ENCODE data around the gene PASD1. TPM values are rescaled to one million over a fixed set of nuclear protein-coding genes. Genes with fewer than 3 reads are reported as not detected.
"Not testable (repeated sequence)": the region's sequence is repeated elsewhere in the genome, so short reads cannot be mapped to it uniquely, and the experiment has no call there.

The PASD1 gene
- total RNA-seq, 1 donor from 2014 or later, result not detected

GRCh38 chrX:151570561-151570960, 7.1 kb downstream of the PASD1 start:
- H3K27ac ChIP-seq, result peak overlapping the region; percentile 21
- peak overlapping the region; percentile 11 for H3K4me2 ChIP-seq
- H3K4me1 Mint-ChIP-seq, result peaks cover 2% of the 10 kb centered on the region
- DNase-seq (ENCODE audit: low spot score), result peak; percentile 64
- H3K9ac ChIP-seq, result no peak overlapping the region
- no peak overlapping the region for H3K4me3 Mint-ChIP-seq
- H3K27me3 Mint-ChIP-seq (ENCODE audit: insufficient read depth, low read depth), result no peaks in the 10 kb centered on the region
- H3K27me3 ChIP-seq, result no peaks in the 10 kb centered on the region
- H3K9me3 Mint-ChIP-seq, result peaks cover 2% of the 10 kb centered on the region
- no peaks in the 10 kb centered on the region for H4K20me1 ChIP-seq (ENCODE audit: low read depth)
- TF ChIP-seq EZH2 (IDR thresholded peaks at IDR 0.05), result no peak
- no peak for TF ChIP-seq EZH2phosphoT487 (IDR thresholded peaks at IDR 0.05)
- TF ChIP-seq, protein P1, sequence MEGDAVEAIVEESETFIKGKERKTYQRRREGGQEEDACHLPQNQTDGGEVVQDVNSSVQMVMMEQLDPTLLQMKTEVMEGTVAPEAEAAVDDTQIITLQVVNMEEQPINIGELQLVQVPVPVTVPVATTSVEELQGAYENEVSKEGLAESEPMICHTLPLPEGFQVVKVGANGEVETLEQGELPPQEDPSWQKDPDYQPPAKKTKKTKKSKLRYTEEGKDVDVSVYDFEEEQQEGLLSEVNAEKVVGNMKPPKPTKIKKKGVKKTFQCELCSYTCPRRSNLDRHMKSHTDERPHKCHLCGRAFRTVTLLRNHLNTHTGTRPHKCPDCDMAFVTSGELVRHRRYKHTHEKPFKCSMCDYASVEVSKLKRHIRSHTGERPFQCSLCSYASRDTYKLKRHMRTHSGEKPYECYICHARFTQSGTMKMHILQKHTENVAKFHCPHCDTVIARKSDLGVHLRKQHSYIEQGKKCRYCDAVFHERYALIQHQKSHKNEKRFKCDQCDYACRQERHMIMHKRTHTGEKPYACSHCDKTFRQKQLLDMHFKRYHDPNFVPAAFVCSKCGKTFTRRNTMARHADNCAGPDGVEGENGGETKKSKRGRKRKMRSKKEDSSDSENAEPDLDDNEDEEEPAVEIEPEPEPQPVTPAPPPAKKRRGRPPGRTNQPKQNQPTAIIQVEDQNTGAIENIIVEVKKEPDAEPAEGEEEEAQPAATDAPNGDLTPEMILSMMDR (IDR thresholded peaks at IDR 0.05), result no peak
- H3K9me3 ChIP-seq (ENCODE audit: low read depth), result no peaks in the 10 kb centered on the region
- no peaks in the 10 kb centered on the region for H3K79me2 ChIP-seq (ENCODE audit: low read depth)
- H3K36me3 Mint-ChIP-seq, result no peaks in the 10 kb centered on the region
- no peaks in the 10 kb centered on the region for H3K36me3 ChIP-seq
- H2AFZ ChIP-seq (replicated peaks), result no peak overlapping the region
- H3K4me1 ChIP-seq, result peaks cover 17% of the 10 kb centered on the region
- H3F3A ChIP-seq (ENCODE audit: low read depth), result peaks cover 18% of the 10 kb centered on the region
- no peak overlapping the region for H3K27ac Mint-ChIP-seq
- H3K4me3 ChIP-seq, result no peak overlapping the region

GRCh38 chrX:151593384-151593783, 29.9 kb downstream of the PASD1 start:
- DNase-seq (ENCODE audit: low spot score); H3F3A ChIP-seq (ENCODE audit: low read depth); H3K4me2 ChIP-seq; H3K36me3 Mint-ChIP-seq; H4K20me1 ChIP-seq (ENCODE audit: low read depth); H3K9me3 ChIP-seq (ENCODE audit: low read depth); H3K9me3 Mint-ChIP-seq; H3K79me2 ChIP-seq (ENCODE audit: low read depth); H3K4me1 ChIP-seq; H3K4me1 Mint-ChIP-seq; H3K27me3 ChIP-seq; H3K27me3 Mint-ChIP-seq (ENCODE audit: insufficient read depth, low read depth); H3K9ac ChIP-seq; H3K4me3 Mint-ChIP-seq; H3K27ac ChIP-seq; H3K27ac Mint-ChIP-seq; H2AFZ ChIP-seq (replicated peaks); H3K36me3 ChIP-seq; H3K4me3 ChIP-seq: not testable (repeated sequence)

GRCh38 chrX:151596282-151596681, 32.8 kb downstream of the PASD1 start:
- H4K20me1 ChIP-seq (ENCODE audit: low read depth), result no peaks in the 10 kb centered on the region
- peaks cover 5% of the 10 kb centered on the region for H3K27me3 ChIP-seq
- Mint-ChIP-seq H3K27ac (no peak overlapping the region), H3K9me3 (peaks cover 7% of the 10 kb centered on the region), H3K27me3 (ENCODE audit: insufficient read depth, low read depth) (no peaks in the 10 kb centered on the region), H3K4me1 (no peaks in the 10 kb centered on the region), H3K4me3 (no peak overlapping the region), H3K36me3 (no peaks in the 10 kb centered on the region)
- no peak overlapping the region for H3K4me3 ChIP-seq
- H3K27ac ChIP-seq, result no peak overlapping the region
- H3K9me3 ChIP-seq (ENCODE audit: low read depth), result peaks cover 8% of the 10 kb centered on the region
- H3K36me3 ChIP-seq, result no peaks in the 10 kb centered on the region
- no peak overlapping the region for H2AFZ ChIP-seq (replicated peaks)
- TF ChIP-seq EZH2 (IDR thresholded peaks at IDR 0.05), result no peak
- TF ChIP-seq EZH2phosphoT487 (IDR thresholded peaks at IDR 0.05), result no peak
- TF ChIP-seq, protein P1 (IDR thresholded peaks at IDR 0.05), result no peak
- no peaks in the 10 kb centered on the region for H3K79me2 ChIP-seq (ENCODE audit: low read depth)
- H3K9ac ChIP-seq, result no peak overlapping the region
- no peak for DNase-seq (ENCODE audit: low spot score)
- H3F3A ChIP-seq (ENCODE audit: low read depth), result no peaks in the 10 kb centered on the region
- no peak overlapping the region for H3K4me2 ChIP-seq
- no peaks in the 10 kb centered on the region for H3K4me1 ChIP-seq

DNA sequence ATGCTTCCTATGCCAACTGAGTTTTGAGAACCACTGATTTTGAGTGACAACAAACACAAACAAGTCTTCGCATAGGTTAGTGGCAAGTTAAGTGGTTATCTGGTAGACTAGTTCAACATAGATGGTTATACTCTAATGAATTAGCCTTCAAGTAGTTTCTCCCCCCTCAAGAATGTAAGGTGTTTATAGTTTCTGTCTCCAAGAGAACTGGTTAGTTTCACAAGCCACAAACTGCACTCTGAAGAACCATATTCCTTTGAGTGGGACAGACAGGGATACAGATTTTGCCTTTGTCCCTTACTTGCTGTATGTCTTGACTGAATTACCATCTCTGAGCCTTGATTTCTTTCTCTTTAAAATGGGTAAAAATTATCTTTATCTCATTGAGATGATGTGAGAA, 41.5 kb downstream of the PASD1 start:
- Histone ChIP-seq H3K4me3 (no peak overlapping the region), H3F3A (ENCODE audit: low read depth) (no peaks in the 10 kb centered on the region), H3K27ac (no peak overlapping the region), H2AFZ (replicated peaks) (no peak overlapping the region), H3K4me1 (no peaks in the 10 kb centered on the region), H4K20me1 (ENCODE audit: low read depth) (no peaks in the 10 kb centered on the region), H3K9ac (no peak overlapping the region), H3K36me3 (no peaks in the 10 kb centered on the region), H3K4me2 (no peak overlapping the region), H3K27me3 (no peaks in the 10 kb centered on the region), H3K79me2 (ENCODE audit: low read depth) (no peaks in the 10 kb centered on the region), H3K9me3 (ENCODE audit: low read depth) (no peaks in the 10 kb centered on the region)
- Mint-ChIP-seq H3K27me3 (ENCODE audit: insufficient read depth, low read depth) (peaks cover 2% of the 10 kb centered on the region), H3K9me3 (peaks cover 9% of the 10 kb centered on the region), H3K4me3 (no peak overlapping the region), H3K27ac (no peak overlapping the region), H3K4me1 (no peaks in the 10 kb centered on the region), H3K36me3 (no peaks in the 10 kb centered on the region)
- DNase-seq (ENCODE audit: low spot score), result no peak
- no peak for TF ChIP-seq EZH2 (IDR thresholded peaks at IDR 0.05)
- TF ChIP-seq, protein P1 (IDR thresholded peaks at IDR 0.05), result no peak
- no peak for TF ChIP-seq EZH2phosphoT487 (IDR thresholded peaks at IDR 0.05)

Measured in neural progenitor cell (in vitro differentiated cells).